DMS53 treated with DMSO at 0.1 percent for 48 hours (cell line): ENCODE measurements around the gene KIAA0513.
A peak's percentile ranks its signal among the peaks of the same experiment; 100 is the strongest.

ENCODE experiments used
- DNase-seq: peaks from one replicate; lab custom pipeline; 2025; ENCODE audit not compliant: unreplicated experiment; lab: John Stamatoyannopoulos, UW

Gene KIAA0513

DNA sequence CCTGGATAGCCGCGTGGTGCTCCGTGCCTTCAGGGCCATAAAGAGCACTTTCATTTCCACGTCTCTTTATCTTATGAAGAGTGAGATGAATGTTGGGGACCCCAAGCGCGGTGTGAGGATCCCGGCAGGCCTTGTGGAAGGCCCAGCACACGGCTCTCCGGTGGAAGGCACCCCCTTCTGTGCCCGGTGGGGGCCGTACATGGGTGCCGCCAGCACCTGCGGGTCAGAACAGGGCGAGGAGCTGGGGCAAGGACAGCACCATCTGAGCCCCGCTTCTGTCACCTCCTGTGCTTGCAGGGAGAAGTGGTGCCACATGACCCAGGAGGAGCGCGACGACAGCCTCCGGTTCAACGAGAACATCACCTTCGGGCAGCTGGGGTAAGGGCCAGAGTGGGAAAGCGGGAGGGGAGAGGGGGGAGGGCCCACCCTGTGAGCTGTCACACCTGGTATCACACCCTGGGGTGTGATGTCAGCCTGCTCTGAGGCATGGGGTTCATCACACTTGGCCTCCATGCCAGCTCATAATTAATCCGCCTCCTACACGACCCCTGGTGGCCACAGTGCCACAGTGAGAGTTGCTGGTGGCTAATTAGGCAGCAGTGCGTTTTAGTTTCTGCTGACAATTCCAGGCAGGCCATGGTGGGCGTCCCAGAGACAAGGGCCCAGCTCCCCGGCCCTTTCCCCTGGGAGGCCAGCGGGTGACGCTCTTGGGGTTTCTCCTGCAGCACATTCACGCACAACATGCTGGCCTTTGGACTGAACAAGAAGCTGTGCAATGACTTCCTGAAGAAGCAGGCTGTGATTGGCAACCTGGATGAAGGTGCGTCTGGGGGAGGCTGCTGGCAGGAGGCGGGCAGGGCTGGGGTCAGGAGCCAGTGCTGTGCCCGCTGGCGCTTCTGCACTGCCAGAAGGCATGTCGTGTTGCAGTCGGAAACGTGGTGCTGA lies 59.0 kb downstream of the KIAA0513 start:
- DNase-seq, result peak; percentile 11

GRCh38 chr16:85087899-85088569 lies 60.4 kb downstream of the KIAA0513 start:
- no peak for DNase-seq

GRCh38 chr16:85088570-85089199 lies 61.1 kb downstream of the KIAA0513 start:
- DNase-seq, result no peak

GRCh38 chr16:85089525-85089924 lies 61.9 kb downstream of the KIAA0513 start:
- no peak for DNase-seq

- DNase-seq, result no peak
Observed at GRCh38 chr16:85090181-85090580, 62.6 kb downstream of the KIAA0513 start.

DNA sequence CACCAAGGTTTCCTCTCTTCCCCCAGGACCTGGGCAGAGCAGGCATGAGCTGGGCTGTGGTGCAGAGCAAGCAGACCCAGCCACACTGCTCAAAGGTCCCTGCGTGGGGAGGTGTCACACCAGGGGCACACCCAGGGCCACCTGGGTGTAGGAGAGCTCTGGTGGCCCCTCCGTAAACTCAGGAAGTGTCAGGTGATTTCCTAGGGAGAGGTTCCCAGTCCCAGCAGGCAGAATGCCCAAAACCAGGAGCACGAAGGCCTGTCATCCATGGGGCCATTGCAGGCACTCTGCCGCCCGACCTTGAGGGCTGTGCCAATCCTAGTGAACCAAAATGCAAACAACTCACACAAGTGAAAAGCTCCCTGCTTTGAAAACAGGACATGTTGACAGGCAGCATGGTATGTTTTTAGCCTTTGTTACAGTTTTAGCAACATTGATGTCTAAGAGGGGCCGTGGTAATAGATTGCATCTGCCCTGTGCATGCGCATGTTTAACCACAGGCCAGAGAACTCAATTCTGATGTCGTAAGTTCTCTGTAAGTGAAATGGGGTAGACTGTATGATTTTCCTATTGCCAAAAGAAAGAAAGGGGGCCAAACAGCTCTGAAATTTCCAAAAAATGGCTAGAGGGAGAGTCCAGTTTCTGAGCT lies 63.4 kb downstream of the KIAA0513 start:
- no peak for DNase-seq

DNA sequence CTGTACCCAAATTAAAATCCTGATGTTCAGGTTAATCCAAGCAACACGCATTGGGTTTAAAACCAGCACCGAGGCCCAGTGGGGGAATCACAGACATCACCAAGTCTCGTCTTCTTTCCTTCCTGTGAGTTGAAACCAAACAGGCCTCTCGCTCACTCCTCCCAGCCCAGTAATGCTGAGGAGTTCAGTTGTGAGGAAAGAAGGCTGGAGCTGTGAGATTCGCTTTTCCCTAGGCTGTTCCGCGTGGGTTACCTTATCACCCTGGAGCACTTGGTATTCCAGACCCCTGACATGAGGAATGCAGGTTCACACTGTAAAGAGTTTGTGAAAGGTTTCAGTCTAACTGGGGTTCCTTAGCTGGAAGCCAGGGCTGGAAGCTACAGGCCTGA lies 63.9 kb downstream of the KIAA0513 start:
- no peak for DNase-seq

DNA sequence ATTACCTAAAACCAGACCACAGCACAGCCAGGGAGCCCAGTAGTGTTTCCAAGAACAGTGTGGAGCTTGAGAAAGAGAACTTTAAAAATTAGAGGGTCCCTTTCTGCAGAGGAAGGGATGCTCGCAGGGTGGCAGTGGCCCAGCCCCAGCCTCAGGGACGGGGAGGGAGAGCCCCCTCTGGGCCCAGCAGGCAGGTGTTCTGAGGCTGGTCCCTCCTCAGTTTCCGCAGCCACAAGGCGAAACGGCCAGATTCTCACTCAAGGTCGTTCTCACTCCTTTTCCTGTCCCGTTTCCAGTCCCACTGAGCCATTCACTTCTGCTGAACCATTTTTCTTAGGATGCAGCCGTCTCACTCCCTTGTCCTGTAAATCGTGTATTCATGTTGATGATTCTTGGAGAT lies 64.7 kb downstream of the KIAA0513 start:
- no peak for DNase-seq

- no peak for DNase-seq
Observed at GRCh38 chr16:85092851-85093250, 65.3 kb downstream of the KIAA0513 start.

DNA sequence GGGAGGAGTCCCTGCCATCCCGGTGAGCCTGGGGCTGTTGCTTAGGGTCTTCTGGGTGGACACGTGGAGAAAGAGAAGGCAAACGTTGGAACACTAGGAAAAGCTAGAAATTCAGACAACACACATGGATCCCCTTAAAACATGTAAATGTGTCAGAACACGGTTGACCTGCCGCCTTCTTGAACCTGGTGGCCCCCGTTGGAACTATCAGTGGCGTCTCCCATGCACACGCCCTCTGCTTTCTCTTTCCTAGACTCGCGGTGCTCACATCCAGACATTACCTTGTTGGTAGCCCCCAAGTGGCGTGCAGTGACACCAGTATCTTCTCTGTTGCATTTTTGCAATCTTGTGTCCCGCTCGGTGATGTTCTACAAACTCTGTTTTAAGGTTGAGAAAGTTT lies 66.1 kb downstream of the KIAA0513 start:
- DNase-seq, result no peak

DNA sequence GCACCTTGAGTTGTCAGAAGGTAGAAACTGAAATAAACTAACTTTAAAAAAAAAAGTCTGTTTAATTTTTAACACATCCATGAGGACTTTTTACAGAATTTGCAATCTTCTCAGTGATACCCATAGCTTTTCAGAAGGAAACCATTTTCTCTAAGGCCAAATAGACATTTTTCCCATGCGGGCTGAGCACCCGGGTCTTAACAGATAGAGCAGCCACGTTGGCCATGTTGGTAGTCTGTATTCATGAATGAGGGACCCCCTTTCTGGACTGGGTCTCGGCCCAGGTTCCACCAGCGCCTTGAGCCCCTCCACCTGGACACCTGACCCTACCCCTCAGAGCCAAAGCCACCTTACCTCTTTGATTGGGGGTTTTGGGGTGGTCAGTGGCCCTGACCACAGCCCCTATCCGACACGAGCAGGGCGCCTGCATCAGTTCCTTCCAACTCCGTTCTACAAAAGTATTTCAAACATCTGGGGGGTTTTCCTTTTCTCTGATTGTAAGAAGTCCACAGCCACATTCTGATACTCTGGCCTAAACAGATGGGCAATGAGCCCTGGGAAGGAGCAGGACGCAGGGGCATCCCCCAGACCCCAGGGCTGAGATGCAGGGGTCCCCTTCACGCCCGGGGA lies 66.7 kb downstream of the KIAA0513 start:
- no peak for DNase-seq

DNA sequence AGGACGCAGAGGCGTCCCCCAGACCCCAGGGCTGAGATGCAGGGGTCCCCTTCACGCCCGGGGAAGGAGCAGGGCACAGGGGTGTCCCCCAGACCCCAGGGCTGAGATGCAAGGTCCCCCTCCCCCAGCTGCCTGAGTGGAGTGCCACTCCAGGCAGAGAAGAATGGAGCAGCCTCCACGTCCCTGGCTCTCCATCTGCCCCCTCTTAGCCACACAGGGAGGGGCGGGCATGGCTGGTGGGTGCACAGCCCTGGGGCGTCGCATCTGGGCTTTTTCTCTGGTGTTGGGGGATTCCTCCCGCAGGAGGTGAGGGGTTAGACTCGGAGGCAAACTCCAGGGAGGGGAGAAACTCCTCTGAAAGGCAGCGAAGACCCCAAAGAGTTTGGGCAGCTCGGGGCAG lies 67.2 kb downstream of the KIAA0513 start:
- no peak for DNase-seq

DNA sequence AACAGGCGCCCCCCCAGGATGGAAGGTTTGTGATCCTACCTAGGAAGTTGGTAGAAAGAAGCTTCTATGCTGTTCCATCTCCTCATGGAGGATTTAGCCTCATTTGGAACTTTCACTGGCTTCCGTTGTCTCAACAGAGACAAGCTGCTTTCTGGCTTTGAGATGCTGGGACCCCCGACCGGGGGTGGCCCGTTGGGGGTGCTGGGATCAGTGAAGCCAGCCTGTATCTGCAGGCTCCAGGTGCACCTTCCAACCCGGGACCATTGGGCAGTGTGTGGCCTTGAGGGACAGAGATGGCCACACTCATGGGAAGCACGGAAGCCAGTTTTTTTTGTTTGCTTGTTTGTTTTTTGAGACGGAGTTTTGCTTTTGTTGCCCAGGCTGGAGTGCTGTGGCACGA lies 69.3 kb downstream of the KIAA0513 start:
- no peak for DNase-seq

GRCh38 chr16:85098565-85098964 lies 71.0 kb downstream of the KIAA0513 start:
- no peak for DNase-seq

DNA sequence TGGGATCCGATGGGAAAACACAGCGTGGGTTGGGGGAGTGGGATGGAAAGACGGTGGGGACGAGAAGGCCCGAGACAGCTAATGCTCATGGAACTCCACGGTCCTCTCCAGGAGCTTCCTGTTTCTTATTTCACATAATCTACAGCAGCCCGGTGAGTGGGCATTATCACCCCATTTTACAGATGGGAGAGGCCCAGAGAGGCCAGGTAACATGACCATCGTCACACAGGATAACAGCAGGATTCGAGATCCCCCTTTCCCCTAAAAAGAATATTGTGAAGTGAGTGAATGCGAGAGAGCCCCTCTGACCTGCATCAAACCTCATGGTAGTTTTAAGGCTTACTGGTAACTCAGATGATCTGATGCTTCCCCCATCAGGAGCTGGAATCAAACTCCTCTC lies 72.7 kb downstream of the KIAA0513 start:
- DNase-seq, result no peak

- DNase-seq, result no peak
Observed at GRCh38 chr16:85101956-85102630, 74.5 kb downstream of the KIAA0513 start.

- DNase-seq, result no peak
Observed at GRCh38 chr16:85103114-85104079, 75.8 kb downstream of the KIAA0513 start.

GRCh38 chr16:85104147-85104546 lies 76.6 kb downstream of the KIAA0513 start:
- DNase-seq, result no peak

DNA sequence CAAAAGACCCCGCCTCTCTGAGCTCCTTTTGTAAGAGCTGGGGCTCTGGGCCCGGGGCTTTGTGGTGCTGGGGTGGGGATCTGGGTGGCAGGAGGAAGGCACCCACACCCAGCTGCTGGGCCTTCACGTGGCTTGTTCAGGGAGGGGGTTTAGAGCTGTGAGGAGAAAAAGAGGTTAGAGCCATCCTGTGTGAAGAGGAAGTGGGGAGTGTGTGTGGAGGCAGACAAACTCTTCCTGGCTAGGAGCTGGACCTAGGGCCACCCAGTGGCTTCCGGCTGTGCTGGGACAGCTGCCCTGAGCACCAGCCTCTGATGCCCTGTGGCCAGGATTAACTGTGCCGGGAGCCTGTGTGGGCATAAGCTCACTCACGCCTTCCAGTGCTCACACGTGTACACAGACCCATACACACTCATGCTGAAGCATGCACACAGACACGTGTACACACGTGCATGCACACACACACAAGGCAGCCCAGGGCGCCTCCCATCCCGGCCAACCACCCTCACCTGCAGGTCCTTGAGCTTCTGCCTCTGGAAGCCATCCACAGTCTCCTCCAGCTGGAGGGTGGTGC lies 77.3 kb downstream of the KIAA0513 start:
- no peak for DNase-seq
